Measurements from ENCODE around the gene GNB2.

- TF ChIP-seq CTCF (IDR thresholded peaks at IDR 0.05), result no peak
- TF ChIP-seq POLR2A (IDR thresholded peaks at IDR 0.05), result no peak
- TF ChIP-seq EP300 (IDR thresholded peaks at IDR 0.05), result no peak
- TF ChIP-seq POLR2AphosphoS5 (IDR thresholded peaks at IDR 0.05), result no peak
Observed at GRCh38 chr7:100670074-100670473, 3.5 kb upstream of the GNB2 start.

All from stomach (tissue), 4 donors.